IgD-negative memory B cell (primary cell): ENCODE data around the gene FOXD4L6. TPM values are rescaled to one million over a fixed set of nuclear protein-coding genes. Genes with fewer than 3 reads are reported as not detected.
"Not testable (repeated sequence)": the region's sequence is repeated elsewhere in the genome, so short reads cannot be mapped to it uniquely, and the experiment has no call there.

ENCODE experiments used
- H3K27ac Mint-ChIP-seq, 3 donors: one replicate each; pipeline ENCODE4 v1.8.0; 2020 to 2022; ENCODE audit warnings: mild to moderate bottlenecking in 3 of 3, mixed read lengths in 3 of 3, moderate library complexity in 1 of 3
- H3K27me3 Mint-ChIP-seq: one replicate; pipeline ENCODE4 v1.8.0; 2021; ENCODE audit warnings: mixed read lengths
- H3K36me3 Mint-ChIP-seq: one replicate; pipeline ENCODE4 v1.8.0; 2020; ENCODE audit warnings: mild to moderate bottlenecking, mixed read lengths
- H3K4me1 Mint-ChIP-seq, 3 donors: one replicate each; pipeline ENCODE4 v1.8.0; 2020 to 2022; ENCODE audit warnings: mixed read lengths in 3 of 3, mild to moderate bottlenecking in 1 of 3
- H3K4me3 Mint-ChIP-seq, 4 donors: one replicate each; pipeline ENCODE4 v1.8.0; 2020 to 2022; ENCODE audit warnings: mild to moderate bottlenecking in 4 of 4, mixed read lengths in 4 of 4, moderate library complexity in 3 of 4
- H3K9me3 Mint-ChIP-seq, 3 donors: one replicate each; pipeline ENCODE4 v1.8.0; 2020 to 2021; ENCODE audit warnings: mixed read lengths in 3 of 3, mild to moderate bottlenecking in 1 of 3
- polyA plus RNA-seq: library from polyadenylated mRNA; unstranded; fragments of 300-500 nt; fragmentation: Illumina TruSeq; gene quantifications from one replicate; pipeline ENCODE4 v1.2.3, GENCODE V29; 2021

FOXD4L6 gene
- polyA plus RNA-seq, 1 donor from 2014 or later: not detected

DNA sequence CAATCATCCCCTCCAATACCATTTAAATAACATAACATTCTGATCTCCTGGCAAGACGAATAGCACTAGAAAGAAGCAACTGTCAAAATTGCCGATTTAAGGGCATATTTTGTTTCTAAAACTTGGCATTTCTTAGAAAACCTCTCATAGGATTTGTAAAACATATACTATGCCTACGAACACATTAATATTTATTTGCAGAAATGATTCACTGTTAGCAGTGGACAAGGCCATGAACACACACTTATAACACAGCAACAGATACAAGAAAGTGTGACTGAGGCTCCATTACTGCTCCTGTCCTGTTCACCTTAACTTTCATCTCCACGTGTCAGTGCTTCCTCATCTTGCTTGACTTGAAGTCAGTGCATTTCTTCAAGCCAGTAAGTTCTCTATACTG lies 46.1 kb downstream of the FOXD4L6 start:
- H3K4me1 Mint-ChIP-seq, H3K9me3 Mint-ChIP-seq, H3K27ac Mint-ChIP-seq, H3K4me3 Mint-ChIP-seq, H3K27me3 Mint-ChIP-seq, H3K36me3 Mint-ChIP-seq: not testable (repeated sequence)

DNA sequence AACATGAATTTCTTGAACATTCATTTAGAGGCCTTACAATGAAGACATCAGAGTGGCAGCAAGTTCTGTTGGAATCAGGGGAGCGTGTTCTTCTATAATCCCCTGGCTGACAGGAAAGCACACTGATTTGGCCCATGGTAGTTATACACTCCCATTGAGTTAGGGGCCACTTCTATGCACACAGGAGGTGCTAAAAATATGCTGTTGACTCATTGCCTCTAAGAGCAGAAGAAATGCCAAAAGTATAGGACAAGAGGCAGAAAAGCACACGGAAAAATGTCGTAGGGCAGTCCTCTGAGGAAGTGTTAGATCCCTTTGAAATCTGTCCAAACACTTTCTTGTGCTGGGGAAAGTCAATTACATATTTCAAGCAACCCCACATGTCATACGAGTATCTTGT lies 49.0 kb downstream of the FOXD4L6 start:
- not testable (repeated sequence) for H3K4me3 Mint-ChIP-seq, H3K9me3 Mint-ChIP-seq, H3K36me3 Mint-ChIP-seq, H3K27ac Mint-ChIP-seq, H3K4me1 Mint-ChIP-seq
- peaks cover 13% of the 10 kb centered on the region for H3K27me3 Mint-ChIP-seq

DNA sequence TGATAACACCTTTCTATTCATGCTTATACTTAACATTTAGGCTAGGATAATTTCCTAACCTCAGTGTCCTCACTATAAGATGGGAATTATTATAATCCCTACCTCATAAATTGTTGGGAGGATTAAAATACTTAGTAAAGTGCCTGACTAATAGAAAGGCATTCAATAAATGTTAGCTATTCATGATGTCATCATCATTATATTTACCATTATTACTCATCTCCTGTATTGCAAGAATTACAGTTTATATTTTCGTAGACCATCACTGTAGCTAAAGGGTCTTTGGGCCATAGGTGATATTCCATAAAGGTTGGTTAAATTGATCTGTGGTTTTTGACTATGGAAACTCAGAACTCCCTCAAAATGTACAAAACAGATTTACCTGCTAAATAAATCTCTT lies 50.9 kb downstream of the FOXD4L6 start:
- H3K27ac Mint-ChIP-seq, H3K36me3 Mint-ChIP-seq, H3K4me3 Mint-ChIP-seq, H3K9me3 Mint-ChIP-seq, H3K4me1 Mint-ChIP-seq: not testable (repeated sequence)
- peaks cover 16% of the 10 kb centered on the region for H3K27me3 Mint-ChIP-seq

Other genes starting within 250 kb of the FOXD4L6 start
- gene ZNG1F, start 60.6 kb upstream of the FOXD4L6 start, polyA plus RNA-seq: 6.3 TPM